Ovary (tissue), 9 donors: ENCODE measurements around the gene CIZ1. TPM values are rescaled to one million over a fixed set of nuclear protein-coding genes. Genes with fewer than 3 reads are reported as not detected.

Experiments used
- DNase-seq, 5 donors: peaks; one replicate each; pipeline ENCODE4 v3.0.0-alpha.2; 2019 to 2020
- H3K27ac ChIP-seq, 2 donors: fragments of 200-600 bp; one replicate each; pipeline versions ENCODE4 v1.5.1 to v1.8.0; 2019 to 2022
- H3K27me3 ChIP-seq: fragments of 200-600 bp; one replicate; pipeline ENCODE4 v1.8.0; 2022
- H3K36me3 ChIP-seq: fragments of 200-600 bp; sonication (generic); one replicate; pipeline ENCODE4 v1.5.1; 2019
- H3K4me1 ChIP-seq: one replicate; pipeline ENCODE4 v1.8.1; 2013; ENCODE audit warnings: mild to moderate bottlenecking, moderate library complexity; ENCODE audit not compliant: insufficient read depth
- H3K4me3 ChIP-seq: fragments of 200-600 bp; sonication (generic); one replicate; pipeline ENCODE4 v1.5.1; 2017
- H3K9me3 ChIP-seq, 2 donors: fragments of 200-600 bp in 1 of 2; sonication (generic) in 1 of 2; one replicate each; pipeline versions ENCODE4 v1.5.1 to v1.8.1; 2013 to 2019; ENCODE audit warnings: mild to moderate bottlenecking in 1 of 2, moderate library complexity in 1 of 2
- CTCF ChIP-seq, 3 donors: fragments of 450-650 bp in 2 of 3; fragments of 200-600 bp in 1 of 3; IDR thresholded peaks; one replicate each; pipeline versions ENCODE4 v1.5.1 to v1.8.0; 2016 to 2022; ENCODE audit warnings: antibody characterized with exemption in 3 of 3, mild to moderate bottlenecking in 1 of 3
- EP300 ChIP-seq: sonication (generic); formaldehyde crosslinking; IDR thresholded peaks from one replicate; pipeline ENCODE4 v1.6.1; 2017; ENCODE audit warnings: antibody characterized with exemption
- POLR2A ChIP-seq: fragments of 450-650 bp; IDR thresholded peaks from one replicate; pipeline ENCODE4 v1.6.1; 2017; ENCODE audit warnings: antibody characterized with exemption, mild to moderate bottlenecking, moderate library complexity
- WGBS, 3 donors: extraction: QIAGEN DNeasy Blood & Tissue Kit in 1 of 3; methylation state at CpG; one replicate each; pipeline versions ENCODE4 v1.1.5 to v1.1.7; 2013 to 2017; 5-methylcytosine and 5-hydroxymethylcytosine counted together
- intact Hi-C, 4 donors: fragments of 100-400 bp; cut with DNase I; formaldehyde crosslinking; loops; one replicate each; pipeline versions ENCODE4 v1.11.0 to v1.15.1; 2022 to 2023
- polyA plus RNA-seq, 2 donors: library from polyadenylated mRNA; stranded (reverse); fragments of 200-250 nt in 1 of 2; fragments of 350-450 nt in 1 of 2; fragmentation: Illumina TruSeq in 1 of 2; extraction: RNeasy Lipid Tissue Mini Kit (QIAGEN cat#74804) in 1 of 2; gene quantifications; one replicate each; pipeline ENCODE4 v1.2.3, GENCODE V29; 2013 to 2014
- total RNA-seq, 7 donors: library from RNA; depleted of rRNA in 2 of 7; stranded (reverse); fragments of >200 nt in 2 of 7; fragmentation: NEBNext Ultra II Directional in 3 of 7; extraction: Animal tissue kit (Norgen Biotek cat#: 25700) in 3 of 7; gene quantifications; one replicate each; pipeline versions ENCODE4 v1.1.0 to v1.2.4, GENCODE V29; 2016 to 2023
- donor health status: DM: no; HTN: no; CAD: no; lungs with moderate emphysema.
- donor health status: DM: no; HTN: no; CAD: no.
- donor health status: Bipolar disorder and iron deficiency.
- donor health status: DM: yes; HTN: yes; CAD: no.
- donor health status: DM: no; HTN: no; CAD: no.
- donor health status: DM: yes; HTN: yes; CAD: no.

Gene CIZ1
- total and polyA plus RNA-seq, 9 donors = 53.1 to 185 (median 138) TPM

GRCh38 chr9:128125580-128126354 is 65.6 kb downstream of the CIZ1 start:
- TF ChIP-seq CTCF (IDR thresholded peaks at IDR 0.05) = no peak
- TF ChIP-seq POLR2A = no peak
- TF ChIP-seq EP300 = no peak
- intact Hi-C loops = no loop called here
- Histone ChIP-seq H3K27me3 (no peaks in the 10 kb centered on the region), H3K9me3 (no peaks in the 10 kb centered on the region), H3K4me3 (no peak overlapping the region), H3K36me3 (no peaks in the 10 kb centered on the region), H3K4me1 (peaks cover 9% of the 10 kb centered on the region), H3K27ac (peak overlapping the region in 1 of 2 donors; percentile 26)
- 17 to 26% (median 22%) methylated on average over 10 of the region's 10 CpGs for WGBS, 3 donors
- DNase-seq = peak in 2 of 5 donors; percentile 28 to 53

GRCh38 chr9:128124873-128125579 is 66.3 kb downstream of the CIZ1 start:
- 56 to 63% (median 57%) methylated on average over 15 to 16 of the region's 16 CpGs for WGBS, 3 donors
- DNase-seq = peak; percentile 66 to 78 (median 71)
- peak overlapping the region in 1 of 2 donors; percentile 26 for H3K27ac ChIP-seq
- no peaks in the 10 kb centered on the region for H3K36me3 ChIP-seq
- intact Hi-C loops = no loop called here
- no peaks in the 10 kb centered on the region for H3K9me3 ChIP-seq
- no peaks in the 10 kb centered on the region for H3K27me3 ChIP-seq
- no peak for TF ChIP-seq CTCF (IDR thresholded peaks at IDR 0.05)
- no peak for TF ChIP-seq POLR2A
- TF ChIP-seq EP300 = no peak
- H3K4me3 ChIP-seq = no peak overlapping the region
- H3K4me1 ChIP-seq = peaks cover 9% of the 10 kb centered on the region

- peak in 2 of 5 donors; percentile 22 to 31 for DNase-seq
- H3K27me3 ChIP-seq = no peaks in the 10 kb centered on the region
- H3K9me3 ChIP-seq = no peaks in the 10 kb centered on the region
- no peak overlapping the region for H3K4me3 ChIP-seq
- TF ChIP-seq CTCF (IDR thresholded peaks at IDR 0.05) (no peak), EP300 (no peak), POLR2A (no peak)
- H3K27ac ChIP-seq = no peak overlapping the region
- WGBS, 3 donors = 86 to 92% (median 87%) methylated on average over 8 of the region's 8 CpGs
- H3K36me3 ChIP-seq = no peaks in the 10 kb centered on the region
- H3K4me1 ChIP-seq = peaks cover 9% of the 10 kb centered on the region
- intact Hi-C loops = no loop called here
Observed at GRCh38 chr9:128124451-128124850, 66.9 kb downstream of the CIZ1 start.

GRCh38 chr9:128123451-128124080 is 67.8 kb downstream of the CIZ1 start:
- peak in 2 of 5 donors; percentile 33 to 37 for DNase-seq
- WGBS, 3 donors = 82 to 88% (median 84%) methylated on average over 21 of the region's 21 CpGs

More at GRCh38 chr9:128123451-128124080, 67.8 kb downstream of the CIZ1 start:
- intact Hi-C loops = no loop called here
- Histone ChIP-seq H3K27me3 (no peaks in the 10 kb centered on the region), H3K4me1 (peaks cover 4% of the 10 kb centered on the region), H3K36me3 (no peaks in the 10 kb centered on the region), H3K4me3 (no peak overlapping the region), H3K27ac (no peak overlapping the region), H3K9me3 (no peaks in the 10 kb centered on the region)
- TF ChIP-seq POLR2A = no peak
- TF ChIP-seq CTCF (IDR thresholded peaks at IDR 0.05) = no peak
- TF ChIP-seq EP300 = no peak
